Astrocyte of the spinal cord (primary cell): ENCODE measurements around the gene PRR12.

Experiments
- DNase-seq: peaks from one replicate; pipeline ENCODE4 v3.0.0; 2011; ENCODE audit warnings: low read depth, low spot score
- H3K4me3 ChIP-seq: 2 replicates; pipeline ENCODE4 v1.5.1; 2011; ENCODE audit warnings: low read depth, mild to moderate bottlenecking, low read length, moderate library complexity
- CTCF ChIP-seq: IDR thresholded peaks from 2 replicates; pipeline ENCODE4 v1.5.1; 2012; ENCODE audit warnings: low read depth, mild to moderate bottlenecking, low read length, inconsistent platforms
- in situ Hi-C: cut with HindIII; loops from 2 replicates; pipeline ENCODE4 v1.10.0; 2017; ENCODE audit warnings: low sequenced_read_pairs

Gene PRR12

GRCh38 chr19:49665036-49665350 is 74.0 kb downstream of the PRR12 start:
- DNase-seq: no peak

GRCh38 chr19:49665351-49666119 is 74.6 kb downstream of the PRR12 start, which contains the start of the genes BCL2L12 and IRF3:
TSS of gene BCL2L12 (plus strand) at chr19:49665933. CDS start at chr19:49666693, 760 bp downstream.
TSS of gene IRF3 (minus strand) at chr19:49665857. CDS start at chr19:49664838, 1,019 bp downstream.
- in situ Hi-C loops: no loop called here
- peak; percentile 1 for TF ChIP-seq CTCF
- peak within 1 kb of the TSS; percentile 82 for H3K4me3 ChIP-seq
- peak; percentile 97 for DNase-seq

More at GRCh38 chr19:49665036-49665350, 74.0 kb downstream of the PRR12 start:
- peak overlapping the region; percentile 82 for H3K4me3 ChIP-seq
- no peak for TF ChIP-seq CTCF
- in situ Hi-C loops: no loop called here

GRCh38 chr19:49666120-49666444 is 75.1 kb downstream of the PRR12 start:
- peak overlapping the region; percentile 82 for H3K4me3 ChIP-seq
- DNase-seq: no peak
- in situ Hi-C loops: no loop called here
- peak; percentile 6 for TF ChIP-seq CTCF

- no peak for TF ChIP-seq CTCF
- DNase-seq: no peak
- in situ Hi-C loops: no loop called here
These were observed 76.5 kb downstream of the PRR12 start for GRCh38 chr19:49667473-49667872.

GRCh38 chr19:49669516-49669915 is 78.5 kb downstream of the PRR12 start:
- DNase-seq: no peak
- H3K4me3 ChIP-seq: no peak overlapping the region
- in situ Hi-C loops: no loop called here
- no peak for TF ChIP-seq CTCF

More at GRCh38 chr19:49667473-49667872, 76.5 kb downstream of the PRR12 start:
- no peak overlapping the region for H3K4me3 ChIP-seq

- in situ Hi-C loops: no loop called here
- DNase-seq: peak; percentile 63
- no peak overlapping the region for H3K4me3 ChIP-seq
- peak; percentile 98 for TF ChIP-seq CTCF
These were observed 81.3 kb downstream of the PRR12 start for GRCh38 chr19:49672131-49672919.
